HepG2 (cell line): ENCODE results near the gene SLC25A18. TPM values are rescaled to one million over a fixed set of nuclear protein-coding genes. Genes with fewer than 3 reads are reported as not detected.

ENCODE experiments used
- ATAC-seq: fragments of 200-7000 bp; cut with Tn5 transposase; 3 replicates; pipeline ENCODE4 v1.9.1; 2020; ENCODE audit warnings: mild to moderate bottlenecking, moderate library complexity
- BruUV-seq: library from RNA; stranded (reverse); fragments of 400-500 nt; replicated peaks from 2 replicates; lab custom pipeline; 2021; lab: Mats Ljungman, UMichigan
- CTCF ChIA-PET: fragments of 300-600 bp; formaldehyde crosslinking; extraction: SDS; loops from one replicate; lab custom pipeline; 2021; ENCODE audit warnings: low total read pairs, inconsistent platforms, low intra/inter-chr PET ratio; lab: Yijun Ruan, JAX
- POLR2A ChIA-PET: fragments of 350-600 bp; sonication (Branson Sonifier 250); formaldehyde crosslinking; loops from one replicate; lab custom pipeline; 2020; ENCODE audit warnings: antibody characterized with exemption, inconsistent platforms; lab: Yijun Ruan, JAX
- DNase-seq: peaks from one replicate; pipeline ENCODE4 v3.0.0-alpha.2; 2015; ENCODE audit warnings: low spot score
- FAIRE-seq: peaks from 3 replicates; lab custom pipeline; 2011; peaks lifted over from hg19 to GRCh38; lab: Jason Lieb, UNC
- H2AFZ ChIP-seq: one replicate; pipeline ENCODE4 v1.6.1; 2011; ENCODE audit warnings: low read length, inconsistent platforms
- H3K27ac ChIP-seq: fragments of 300-600 bp; 3 replicates; pipeline ENCODE4 v1.8.0; 2011; ENCODE audit warnings: mixed run types, mild to moderate bottlenecking, mixed read lengths, low read length, inconsistent platforms; ENCODE audit not compliant: insufficient read depth; ENCODE audit errors: extremely low read length
- H3K27me3 ChIP-seq, 2 experiments: fragments of 200-600 bp in 1 of 2; 2 replicates in 1 of 2; 3 replicates in 1 of 2; pipeline versions ENCODE4 v1.6.0 to v1.8.0; 2011; ENCODE audit warnings: low read length in 2 of 2, mild to moderate bottlenecking in 2 of 2, moderate library complexity in 2 of 2, inconsistent platforms in 1 of 2; ENCODE audit not compliant: insufficient read depth in 2 of 2, control insufficient read depth in 1 of 2
- H3K36me3 ChIP-seq, 2 experiments: fragments of 200-600 bp in 1 of 2; replicated peaks in 1 of 2; 2 replicates in 1 of 2; 3 replicates in 1 of 2; pipeline versions ENCODE4 v1.5.1 to v1.8.0; 2011; ENCODE audit warnings: low read length in 2 of 2, inconsistent platforms in 1 of 2; ENCODE audit not compliant: insufficient read depth in 2 of 2, control insufficient read depth in 1 of 2
- H3K4me1 ChIP-seq: 2 replicates; pipeline ENCODE4 v1.5.1; 2012; ENCODE audit warnings: low read length, inconsistent platforms; ENCODE audit not compliant: insufficient read depth
- H3K4me2 ChIP-seq: 2 replicates; pipeline ENCODE4 v1.6.0; 2011; ENCODE audit warnings: low read depth, low read length, inconsistent platforms
- H3K4me3 ChIP-seq, 3 experiments: fragments of 200-600 bp in 1 of 3; sonication (generic), shearing (Covaris generic) in 1 of 3; replicated peaks in 1 of 3; 2 replicates each; pipeline ENCODE4 v1.5.1; 2011 to 2016; ENCODE audit warnings: low read length in 3 of 3, inconsistent platforms in 2 of 3, low read depth in 2 of 3, mild to moderate bottlenecking in 2 of 3, control low read depth in 1 of 3, mixed read lengths in 1 of 3; ENCODE audit not compliant: insufficient read depth in 1 of 3
- H3K79me2 ChIP-seq: one replicate; pipeline ENCODE4 v1.6.1; 2011; ENCODE audit warnings: low read length, inconsistent platforms; ENCODE audit not compliant: insufficient read depth
- H3K9ac ChIP-seq: 2 replicates; pipeline ENCODE4 v1.6.0; 2011; ENCODE audit warnings: mild to moderate bottlenecking, low read depth, low read length, inconsistent platforms; ENCODE audit not compliant: insufficient read depth
- H3K9me3 ChIP-seq: 2 replicates; pipeline ENCODE4 v1.5.1; 2012; ENCODE audit warnings: mild to moderate bottlenecking, low read length
- H4K20me1 ChIP-seq: 2 replicates; pipeline ENCODE4 v1.6.0; 2011; ENCODE audit warnings: inconsistent platforms, mild to moderate bottlenecking, low read length, moderate library complexity; ENCODE audit not compliant: insufficient read depth
- HNRNPH1 ChIP-seq: fragments of 200-400 bp; formaldehyde crosslinking; optimal IDR thresholded peaks from 2 replicates; pipeline ENCODE3; 2017; ENCODE audit warnings: mild to moderate bottlenecking, low read depth, low read length
- KDM2A ChIP-seq: sonication (generic); formaldehyde crosslinking; IDR thresholded peaks from 2 replicates; pipeline ENCODE4 v1.4.0; 2020; ENCODE audit warnings: low read depth, missing genetic modification reagents, borderline replicate concordance
- REPIN1 ChIP-seq: sonication (generic); formaldehyde crosslinking; IDR thresholded peaks from 2 replicates; pipeline ENCODE4 v1.8.0; 2022; ENCODE audit warnings: missing genetic modification reagents, low read depth, mild to moderate bottlenecking, borderline replicate concordance
- SRSF4 ChIP-seq: fragments of 200-400 bp; formaldehyde crosslinking; IDR thresholded peaks from one replicate; pipeline ENCODE4 v1.6.1; 2018; ENCODE audit warnings: mild to moderate bottlenecking, low read depth, low read length, moderate library complexity; ENCODE audit not compliant: poor library complexity, severe bottlenecking
- ZNF382 ChIP-seq: sonication (generic); formaldehyde crosslinking; IDR thresholded peaks from 2 replicates; pipeline ENCODE4 v1.5.0; 2020; ENCODE audit warnings: missing genetic modification reagents, mild to moderate bottlenecking, borderline replicate concordance
- ZNF562 ChIP-seq: sonication (generic); formaldehyde crosslinking; IDR thresholded peaks from 2 replicates; pipeline ENCODE4 v1.8.0; 2022; ENCODE audit warnings: missing genetic modification reagents, borderline replicate concordance
- ZNF775 ChIP-seq: sonication (generic); formaldehyde crosslinking; IDR thresholded peaks from 2 replicates; pipeline ENCODE4 v1.4.0; 2020; ENCODE audit warnings: missing genetic modification reagents, mild to moderate bottlenecking, moderate library complexity, borderline replicate concordance
- ZNF839 ChIP-seq: sonication (generic); formaldehyde crosslinking; IDR thresholded peaks from 2 replicates; pipeline ENCODE4 v1.4.0; 2020; ENCODE audit warnings: missing genetic modification reagents, mild to moderate bottlenecking, borderline replicate concordance
- ZNF883 ChIP-seq: sonication (generic); formaldehyde crosslinking; IDR thresholded peaks from 2 replicates; pipeline ENCODE4 v1.5.1; 2020; ENCODE audit warnings: mild to moderate bottlenecking, missing genetic modification reagents; ENCODE audit errors: not compliant biosample characterization
- WGBS: methylation state at CpG from one replicate; pipeline ENCODE4 v1.1.6; 2017; ENCODE audit warnings: low lambda C conversion rate; 5-methylcytosine and 5-hydroxymethylcytosine counted together
- in situ Hi-C: cut with HindIII; loops from 2 replicates; pipeline ENCODE4 v1.10.0; 2017; ENCODE audit warnings: low pct_unique_long_range_greater_than_20kb; ENCODE audit not compliant: extremely low pct_ligation_motif_present
- intact Hi-C: fragments of 100-400 bp; cut with micrococcal nuclease; formaldehyde crosslinking; loops from one replicate; pipeline ENCODE4 v1.10.0; 2022; ENCODE audit not compliant: unreplicated experiment
- polyA plus RNA-seq, 8 experiments: library from polyadenylated mRNA; depleted of rRNA in 3 of 8; stranded (reverse) in 7 of 8; unstranded in 1 of 8; fragments of >200 nt; fragmentation: Illumina TruSeq in 4 of 8; extraction: Trizol in 4 of 8; gene quantifications; 2 replicates each; pipeline versions ENCODE4 v1.2.1 to v1.2.3, GENCODE V29; 2011 to 2016; ENCODE audit warnings: low read depth in 4 of 8, missing spikeins in 1 of 8, mixed read lengths in 1 of 8; ENCODE audit not compliant: insufficient read depth in 1 of 8
- total RNA-seq, 5 experiments: library from RNA; depleted of rRNA; stranded (reverse); fragments of >200 nt; fragmentation: Illumina TruSeq; extraction: Trizol; gene quantifications; 2 replicates each; pipeline ENCODE4 v1.2.3, GENCODE V29; 2016; ENCODE audit warnings: low read depth in 1 of 5
- TF ChIP-seq, protein P1 (sequence below): IDR thresholded peaks from 2 replicates; pipeline ENCODE4 v1.6.1; 2016; ENCODE audit warnings: mild to moderate bottlenecking, missing biosample characterization, missing genetic modification reagents
- TF ChIP-seq, protein P2 (sequence below): sonication (generic); formaldehyde crosslinking; IDR thresholded peaks from 2 replicates; pipeline ENCODE4 v1.5.1; 2020; ENCODE audit warnings: missing genetic modification reagents, mild to moderate bottlenecking, borderline replicate concordance
- TF ChIP-seq, protein P3 (sequence below): sonication (generic); formaldehyde crosslinking; IDR thresholded peaks from 2 replicates; pipeline ENCODE4 v1.5.1; 2020; ENCODE audit warnings: mild to moderate bottlenecking, moderate library complexity, missing genetic modification reagents
- TF ChIP-seq, protein P4 (sequence below): sonication (generic); formaldehyde crosslinking; conservative IDR thresholded peaks from 2 replicates; pipeline ENCODE4 v1.8.1; 2023; ENCODE audit warnings: missing genetic modification reagents
- TF ChIP-seq, protein P5 (sequence below): sonication (generic); formaldehyde crosslinking; conservative IDR thresholded peaks from 2 replicates; pipeline ENCODE4 v1.4.0; 2020; ENCODE audit warnings: missing genetic modification reagents

SLC25A18 gene
- total and polyA plus RNA-seq, 2 of the 13 experiments (the other 11 are each of a cell fraction or from before 2014, with no cell fraction given) = 0.28 to 0.75 TPM

DNA sequence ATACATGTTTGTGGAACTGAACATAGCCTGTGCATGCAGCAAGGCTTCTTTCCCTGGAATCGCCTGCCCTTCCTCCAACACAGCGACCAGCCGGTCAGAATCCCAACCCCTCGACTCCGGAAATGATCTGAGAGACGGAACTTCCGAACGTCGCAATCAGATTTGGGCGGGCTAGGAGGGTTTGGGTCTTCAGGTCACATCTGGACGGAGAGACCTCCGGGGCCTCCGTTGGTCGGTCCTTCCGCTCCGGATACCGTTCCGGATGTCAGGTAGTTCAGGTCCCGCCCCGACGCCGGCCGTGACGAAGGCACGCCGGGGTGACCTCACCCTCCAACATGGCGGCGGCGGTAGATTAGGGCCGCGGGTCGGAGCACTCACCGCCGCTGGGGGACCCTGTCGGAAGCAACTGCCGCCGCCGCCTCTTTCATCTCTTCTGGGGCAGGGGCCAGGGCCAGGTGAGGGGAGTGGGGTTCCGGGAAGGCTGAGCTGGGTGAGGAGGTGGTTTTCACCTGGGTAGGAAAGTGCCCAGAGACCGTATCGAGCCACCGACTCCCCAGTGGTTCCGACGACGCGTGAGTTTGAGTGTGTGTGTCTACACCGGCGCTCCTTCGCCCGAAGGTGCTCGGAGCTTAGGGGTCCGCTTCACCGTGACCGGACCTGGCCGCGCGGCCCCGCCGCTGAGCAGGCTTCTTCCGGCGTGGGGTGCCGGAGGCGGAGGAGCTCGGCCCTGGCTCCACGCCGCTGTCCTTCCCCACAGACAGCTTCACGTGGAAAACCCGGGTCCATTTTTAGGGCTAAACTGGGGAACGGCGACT lies 75.3 kb downstream of the SLC25A18 start, which contains the start of gene BCL2L13:
BCL2L13 (plus strand) TSS at position 326 of the 815 bp plus-strand sequence. CDS start 16,955 bp downstream, outside the sequence.
- Histone ChIP-seq H2AFZ (no peak within 1 kb of the TSS), H3K27ac (peak within 1 kb of the TSS; percentile 99), H3K79me2 (peaks cover 16% of the 10 kb centered on the region), H3K4me1 (peaks cover 26% of the 10 kb centered on the region), H3K9ac (peak within 1 kb of the TSS; percentile 100), H3K4me2 (peak within 1 kb of the TSS; percentile 73), H3K36me3 (peaks cover 0 to 3% of the 10 kb centered on the region in 2 experiments; a peak in 1 of 5 replicates), H3K4me3 (peak within 1 kb of the TSS; percentile 65 to 95 (median 95)), H4K20me1 (no peaks in the 10 kb centered on the region), H3K27me3 (no peaks in the 10 kb centered on the region; a peak in 1 of 5 replicates), H3K9me3 (no peaks in the 10 kb centered on the region)
- intact Hi-C loops = loop anchor here (5.0 kb wide), 1 partner anchor 81 kb away; no protein-coding TSS in a partner anchor
- POLR2A ChIA-PET = interaction anchor here (0.7 to 2.4 kb wide), 14 partner anchors 9 to 439 kb away, joined by 3 to 8 read pairs (median 5); partner anchors contain the start of gene PEX26
- peak; percentile 92 for DNase-seq
- CTCF ChIA-PET = no interaction called here
- peak; percentile 94 for ATAC-seq
- BruUV-seq = TSS peak; percentile 83
- in situ Hi-C loops = no loop called here
- FAIRE-seq = peak; percentile 74
- 2% methylated on average over 20 of the region's 70 CpGs for WGBS
- TF ChIP-seq ZNF562 (CRISPR knock-in tag) (no peak), ZNF775 (CRISPR knock-in tag) (no peak), REPIN1 (CRISPR knock-in tag) (peak; percentile 72; the same call in 1 of the 2 replicates), SRSF4 (no peak), HNRNPH1 (peak; percentile 28), ZNF883 (CRISPR knock-in tag) (peak; percentile 64), ZNF382 (no peak), KDM2A (CRISPR knock-in tag) (peak; percentile 94), ZNF839 (CRISPR knock-in tag) (no peak)
- TF ChIP-seq, protein P1, sequence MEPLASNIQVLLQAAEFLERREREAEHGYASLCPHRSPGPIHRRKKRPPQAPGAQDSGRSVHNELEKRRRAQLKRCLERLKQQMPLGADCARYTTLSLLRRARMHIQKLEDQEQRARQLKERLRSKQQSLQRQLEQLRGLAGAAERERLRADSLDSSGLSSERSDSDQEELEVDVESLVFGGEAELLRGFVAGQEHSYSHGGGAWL = no peak
- TF ChIP-seq, protein P2, sequence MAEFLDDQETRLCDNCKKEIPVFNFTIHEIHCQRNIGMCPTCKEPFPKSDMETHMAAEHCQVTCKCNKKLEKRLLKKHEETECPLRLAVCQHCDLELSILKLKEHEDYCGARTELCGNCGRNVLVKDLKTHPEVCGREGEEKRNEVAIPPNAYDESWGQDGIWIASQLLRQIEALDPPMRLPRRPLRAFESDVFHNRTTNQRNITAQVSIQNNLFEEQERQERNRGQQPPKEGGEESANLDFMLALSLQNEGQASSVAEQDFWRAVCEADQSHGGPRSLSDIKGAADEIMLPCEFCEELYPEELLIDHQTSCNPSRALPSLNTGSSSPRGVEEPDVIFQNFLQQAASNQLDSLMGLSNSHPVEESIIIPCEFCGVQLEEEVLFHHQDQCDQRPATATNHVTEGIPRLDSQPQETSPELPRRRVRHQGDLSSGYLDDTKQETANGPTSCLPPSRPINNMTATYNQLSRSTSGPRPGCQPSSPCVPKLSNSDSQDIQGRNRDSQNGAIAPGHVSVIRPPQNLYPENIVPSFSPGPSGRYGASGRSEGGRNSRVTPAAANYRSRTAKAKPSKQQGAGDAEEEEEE (CRISPR knock-in tag) = no peak; the same call in 1 of the 2 replicates
- TF ChIP-seq, protein P3, sequence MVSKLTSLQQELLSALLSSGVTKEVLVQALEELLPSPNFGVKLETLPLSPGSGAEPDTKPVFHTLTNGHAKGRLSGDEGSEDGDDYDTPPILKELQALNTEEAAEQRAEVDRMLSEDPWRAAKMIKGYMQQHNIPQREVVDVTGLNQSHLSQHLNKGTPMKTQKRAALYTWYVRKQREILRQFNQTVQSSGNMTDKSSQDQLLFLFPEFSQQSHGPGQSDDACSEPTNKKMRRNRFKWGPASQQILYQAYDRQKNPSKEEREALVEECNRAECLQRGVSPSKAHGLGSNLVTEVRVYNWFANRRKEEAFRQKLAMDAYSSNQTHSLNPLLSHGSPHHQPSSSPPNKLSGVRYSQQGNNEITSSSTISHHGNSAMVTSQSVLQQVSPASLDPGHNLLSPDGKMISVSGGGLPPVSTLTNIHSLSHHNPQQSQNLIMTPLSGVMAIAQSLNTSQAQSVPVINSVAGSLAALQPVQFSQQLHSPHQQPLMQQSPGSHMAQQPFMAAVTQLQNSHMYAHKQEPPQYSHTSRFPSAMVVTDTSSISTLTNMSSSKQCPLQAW = peak; percentile 79; the same call in 1 of the 2 replicates
- TF ChIP-seq, protein P4, sequence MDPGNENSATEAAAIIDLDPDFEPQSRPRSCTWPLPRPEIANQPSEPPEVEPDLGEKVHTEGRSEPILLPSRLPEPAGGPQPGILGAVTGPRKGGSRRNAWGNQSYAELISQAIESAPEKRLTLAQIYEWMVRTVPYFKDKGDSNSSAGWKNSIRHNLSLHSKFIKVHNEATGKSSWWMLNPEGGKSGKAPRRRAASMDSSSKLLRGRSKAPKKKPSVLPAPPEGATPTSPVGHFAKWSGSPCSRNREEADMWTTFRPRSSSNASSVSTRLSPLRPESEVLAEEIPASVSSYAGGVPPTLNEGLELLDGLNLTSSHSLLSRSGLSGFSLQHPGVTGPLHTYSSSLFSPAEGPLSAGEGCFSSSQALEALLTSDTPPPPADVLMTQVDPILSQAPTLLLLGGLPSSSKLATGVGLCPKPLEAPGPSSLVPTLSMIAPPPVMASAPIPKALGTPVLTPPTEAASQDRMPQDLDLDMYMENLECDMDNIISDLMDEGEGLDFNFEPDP (CRISPR knock-in tag) = no peak
- TF ChIP-seq, protein P5, sequence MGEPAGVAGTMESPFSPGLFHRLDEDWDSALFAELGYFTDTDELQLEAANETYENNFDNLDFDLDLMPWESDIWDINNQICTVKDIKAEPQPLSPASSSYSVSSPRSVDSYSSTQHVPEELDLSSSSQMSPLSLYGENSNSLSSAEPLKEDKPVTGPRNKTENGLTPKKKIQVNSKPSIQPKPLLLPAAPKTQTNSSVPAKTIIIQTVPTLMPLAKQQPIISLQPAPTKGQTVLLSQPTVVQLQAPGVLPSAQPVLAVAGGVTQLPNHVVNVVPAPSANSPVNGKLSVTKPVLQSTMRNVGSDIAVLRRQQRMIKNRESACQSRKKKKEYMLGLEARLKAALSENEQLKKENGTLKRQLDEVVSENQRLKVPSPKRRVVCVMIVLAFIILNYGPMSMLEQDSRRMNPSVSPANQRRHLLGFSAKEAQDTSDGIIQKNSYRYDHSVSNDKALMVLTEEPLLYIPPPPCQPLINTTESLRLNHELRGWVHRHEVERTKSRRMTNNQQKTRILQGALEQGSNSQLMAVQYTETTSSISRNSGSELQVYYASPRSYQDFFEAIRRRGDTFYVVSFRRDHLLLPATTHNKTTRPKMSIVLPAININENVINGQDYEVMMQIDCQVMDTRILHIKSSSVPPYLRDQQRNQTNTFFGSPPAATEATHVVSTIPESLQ = no peak
